Natural killer cell (primary cell): ENCODE data around the gene MGMT. TPM values are rescaled to one million over a fixed set of nuclear protein-coding genes. Genes with fewer than 3 reads are reported as not detected.

ENCODE experiments used
- ATAC-seq, 3 donors: fragments of 150-1000 bp in 2 of 3; fragments of 200-7000 bp in 1 of 3; cut with Tn5 transposase; 1 replicate in 1 of 3; 2 replicates in 2 of 3; pipeline ENCODE4 v1.10.0; 2021; ENCODE audit warnings: mild to moderate bottlenecking in 2 of 3, moderate library complexity in 2 of 3
- DNase-seq, 2 donors: peaks; one replicate each; pipeline versions ENCODE4 v3.0.0 to v3.0.0-alpha.2; 2013 to 2021; ENCODE audit warnings: mixed read lengths in 1 of 2
- H3K27ac ChIP-seq: one replicate; pipeline ENCODE4 v1.5.1; 2013; ENCODE audit warnings: mild to moderate bottlenecking, low read length
- H3K27me3 ChIP-seq: one replicate; pipeline ENCODE4 v1.6.1; 2013; ENCODE audit warnings: low read length; ENCODE audit not compliant: control insufficient read depth, insufficient read depth
- H3K36me3 ChIP-seq: one replicate; pipeline ENCODE4 v1.6.1; 2013; ENCODE audit warnings: low read length; ENCODE audit not compliant: control insufficient read depth, insufficient read depth
- H3K4me1 ChIP-seq: one replicate; pipeline ENCODE4 v1.6.1; 2013; ENCODE audit warnings: low read length; ENCODE audit not compliant: control insufficient read depth, insufficient read depth
- H3K4me3 ChIP-seq: one replicate; pipeline ENCODE4 v1.5.1; 2013; ENCODE audit warnings: low read length
- H3K9me3 ChIP-seq: one replicate; pipeline ENCODE4 v1.6.1; 2013; ENCODE audit warnings: low read length; ENCODE audit not compliant: control insufficient read depth, insufficient read depth
- H3K27ac Mint-ChIP-seq, 2 donors: one replicate each; pipeline ENCODE4 v1.8.0; 2022; ENCODE audit warnings: mild to moderate bottlenecking in 2 of 2, mixed read lengths in 2 of 2, moderate library complexity in 1 of 2
- H3K27me3 Mint-ChIP-seq, 2 donors: one replicate each; pipeline ENCODE4 v1.8.0; 2022; ENCODE audit warnings: low read depth in 2 of 2, mixed read lengths in 2 of 2
- H3K36me3 Mint-ChIP-seq: one replicate; pipeline ENCODE4 v1.8.0; 2022; ENCODE audit warnings: mixed read lengths
- H3K4me1 Mint-ChIP-seq, 2 donors: one replicate each; pipeline ENCODE4 v1.8.0; 2022; ENCODE audit warnings: mixed read lengths in 2 of 2
- H3K4me3 Mint-ChIP-seq: one replicate; pipeline ENCODE4 v1.8.0; 2022; ENCODE audit warnings: mild to moderate bottlenecking, moderate library complexity, mixed read lengths
- H3K9me3 Mint-ChIP-seq, 2 donors: one replicate each; pipeline ENCODE4 v1.8.0; 2022; ENCODE audit warnings: mixed read lengths in 2 of 2
- whole genome bisulfite sequencing: methylation state at CpG from one replicate; pipeline ENCODE4 v1.1.7; 2013; ENCODE audit warnings: missing lambda C conversion rate; ENCODE audit not compliant: insufficient coverage; 5-methylcytosine and 5-hydroxymethylcytosine counted together
- intact Hi-C: fragments of 100-400 bp; cut with micrococcal nuclease; formaldehyde crosslinking; loops from one replicate; pipeline ENCODE4 v1.14.2; 2022
- total RNA-seq, 4 donors: library from RNA; stranded (reverse); fragments of 120-200 nt in 1 of 4; gene quantifications; one replicate each; pipeline versions ENCODE4 v1.2.3 to v1.2.4, GENCODE V29; 2013 to 2022
- TF ChIP-seq, protein P1 (sequence below): fragments of 200-600 bp; IDR thresholded peaks from one replicate; pipeline ENCODE4 v1.8.0; 2022; ENCODE audit warnings: antibody characterized with exemption

MGMT gene
- total RNA-seq, 3 donors from 2014 or later (not counting 1 experiment from before 2014, with no cell fraction given) = 16.5 to 19.7 (median 18.8) TPM

- Mint-ChIP-seq H3K27me3 (no peaks in the 10 kb centered on the region), H3K36me3 (no peaks in the 10 kb centered on the region), H3K9me3 (no peaks in the 10 kb centered on the region), H3K4me3 (no peak overlapping the region), H3K27ac (no peak overlapping the region), H3K4me1 (peaks cover 0 to 5% of the 10 kb centered on the region in 2 donors)
- Histone ChIP-seq H3K4me3 (no peak overlapping the region), H3K27ac (no peak overlapping the region), H3K4me1 (no peaks in the 10 kb centered on the region), H3K36me3 (no peaks in the 10 kb centered on the region), H3K9me3 (no peaks in the 10 kb centered on the region), H3K27me3 (no peaks in the 10 kb centered on the region)
- no peak for ATAC-seq
- no peak for DNase-seq
- TF ChIP-seq, protein P1, sequence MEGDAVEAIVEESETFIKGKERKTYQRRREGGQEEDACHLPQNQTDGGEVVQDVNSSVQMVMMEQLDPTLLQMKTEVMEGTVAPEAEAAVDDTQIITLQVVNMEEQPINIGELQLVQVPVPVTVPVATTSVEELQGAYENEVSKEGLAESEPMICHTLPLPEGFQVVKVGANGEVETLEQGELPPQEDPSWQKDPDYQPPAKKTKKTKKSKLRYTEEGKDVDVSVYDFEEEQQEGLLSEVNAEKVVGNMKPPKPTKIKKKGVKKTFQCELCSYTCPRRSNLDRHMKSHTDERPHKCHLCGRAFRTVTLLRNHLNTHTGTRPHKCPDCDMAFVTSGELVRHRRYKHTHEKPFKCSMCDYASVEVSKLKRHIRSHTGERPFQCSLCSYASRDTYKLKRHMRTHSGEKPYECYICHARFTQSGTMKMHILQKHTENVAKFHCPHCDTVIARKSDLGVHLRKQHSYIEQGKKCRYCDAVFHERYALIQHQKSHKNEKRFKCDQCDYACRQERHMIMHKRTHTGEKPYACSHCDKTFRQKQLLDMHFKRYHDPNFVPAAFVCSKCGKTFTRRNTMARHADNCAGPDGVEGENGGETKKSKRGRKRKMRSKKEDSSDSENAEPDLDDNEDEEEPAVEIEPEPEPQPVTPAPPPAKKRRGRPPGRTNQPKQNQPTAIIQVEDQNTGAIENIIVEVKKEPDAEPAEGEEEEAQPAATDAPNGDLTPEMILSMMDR = no peak
- 87% methylated on average over 8 of the region's 8 CpGs for WGBS
- intact Hi-C loops = no loop called here
Observed at GRCh38 chr10:129643266-129643665, 176.2 kb downstream of the MGMT start.

GRCh38 chr10:129645487-129645886, 178.4 kb downstream of the MGMT start:
- ATAC-seq (no peak), DNase-seq (no peak)
- Histone ChIP-seq H3K27me3 (no peaks in the 10 kb centered on the region), H3K27ac (no peak overlapping the region), H3K9me3 (no peaks in the 10 kb centered on the region), H3K4me3 (no peak overlapping the region), H3K4me1 (no peaks in the 10 kb centered on the region), H3K36me3 (no peaks in the 10 kb centered on the region)
- H3K4me3 Mint-ChIP-seq = no peak overlapping the region
- no peaks in the 10 kb centered on the region for H3K9me3 Mint-ChIP-seq
- no peaks in the 10 kb centered on the region for H3K27me3 Mint-ChIP-seq
- WGBS = 96% methylated on average over 11 of the region's 11 CpGs
- TF ChIP-seq, protein P1 = no peak
- H3K4me1 Mint-ChIP-seq = peaks cover 0 to 5% of the 10 kb centered on the region in 2 donors
- intact Hi-C loops = no loop called here
- H3K36me3 Mint-ChIP-seq = no peaks in the 10 kb centered on the region
- no peak overlapping the region for H3K27ac Mint-ChIP-seq

DNA sequence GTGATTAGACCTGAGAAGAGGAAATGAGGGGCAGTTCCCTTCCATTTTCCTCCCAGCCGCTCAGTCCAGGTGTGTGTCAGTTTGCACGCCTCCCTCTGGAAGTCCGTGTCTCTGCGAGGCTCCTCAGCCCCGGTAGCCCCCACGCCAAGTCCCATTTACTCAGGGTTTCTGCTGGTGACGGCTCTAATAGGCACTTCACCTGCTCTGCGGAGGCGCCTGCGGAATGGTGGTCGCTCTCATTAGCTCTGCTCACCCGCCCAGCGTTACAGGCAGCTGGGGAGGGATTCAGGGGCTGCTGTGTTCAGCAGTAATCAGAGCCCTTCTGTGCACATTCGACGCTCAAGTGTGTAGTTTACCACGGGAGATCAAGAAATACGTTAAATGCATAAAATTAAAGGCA, 179.9 kb downstream of the MGMT start:
- no peak overlapping the region for H3K27ac ChIP-seq
- no peaks in the 10 kb centered on the region for H3K27me3 ChIP-seq
- H3K4me3 ChIP-seq = no peak overlapping the region
- no peaks in the 10 kb centered on the region for H3K9me3 Mint-ChIP-seq
- H3K36me3 ChIP-seq = no peaks in the 10 kb centered on the region
- no peak overlapping the region for H3K27ac Mint-ChIP-seq
- no peak for ATAC-seq
- WGBS = 96% methylated on average over 17 of the region's 17 CpGs
- TF ChIP-seq, protein P1 = no peak
- no peak overlapping the region for H3K4me3 Mint-ChIP-seq
- intact Hi-C loops = no loop called here
- H3K27me3 Mint-ChIP-seq = no peaks in the 10 kb centered on the region
- H3K4me1 Mint-ChIP-seq = peaks cover 0 to 5% of the 10 kb centered on the region in 2 donors
- no peaks in the 10 kb centered on the region for H3K4me1 ChIP-seq
- DNase-seq = no peak
- no peaks in the 10 kb centered on the region for H3K36me3 Mint-ChIP-seq
- no peaks in the 10 kb centered on the region for H3K9me3 ChIP-seq

- Mint-ChIP-seq H3K27me3 (no peaks in the 10 kb centered on the region), H3K27ac (no peak overlapping the region), H3K36me3 (no peaks in the 10 kb centered on the region), H3K4me3 (no peak overlapping the region), H3K9me3 (no peaks in the 10 kb centered on the region), H3K4me1 (peaks cover 0 to 5% of the 10 kb centered on the region in 2 donors)
- Histone ChIP-seq H3K4me3 (no peak overlapping the region), H3K9me3 (no peaks in the 10 kb centered on the region), H3K27ac (no peak overlapping the region), H3K27me3 (no peaks in the 10 kb centered on the region), H3K4me1 (no peaks in the 10 kb centered on the region), H3K36me3 (no peaks in the 10 kb centered on the region)
- TF ChIP-seq, protein P1 = no peak
- intact Hi-C loops = no loop called here
- no peak for DNase-seq
- no peak for ATAC-seq
- WGBS = 92% methylated on average over 3 of the region's 4 CpGs
Observed at GRCh38 chr10:129647590-129647989, 180.5 kb downstream of the MGMT start.
